Body of pancreas (tissue), 4 donors: ENCODE results near the gene RAPGEF4. TPM values are rescaled to one million over a fixed set of nuclear protein-coding genes. Genes with fewer than 3 reads are reported as not detected.

Source experiments
- ATAC-seq: fragments of 150-250 bp; one replicate; pipeline ENCODE4 v1.9.1; 2016
- DNase-seq, 4 donors: peaks; one replicate each; pipeline ENCODE4 v3.0.0-alpha.2; 2019
- H3K27ac ChIP-seq, 4 donors: fragments of 200-600 bp; sonication (generic); 1 replicate in 3 of 4; 2 replicates in 1 of 4; pipeline versions ENCODE4 v1.5.1 to v1.6.1; 2016 to 2019; ENCODE audit warnings: mild to moderate bottlenecking in 1 of 4, mixed read lengths in 1 of 4, moderate library complexity in 1 of 4
- H3K27me3 ChIP-seq, 2 donors: fragments of 200-600 bp; sonication (generic); one replicate each; pipeline ENCODE4 v1.6.0; 2016; ENCODE audit warnings: mild to moderate bottlenecking in 1 of 2
- H3K36me3 ChIP-seq, 2 donors: fragments of 200-600 bp; sonication (generic); replicated peaks in 1 of 2; 2 replicates each; pipeline ENCODE4 v1.5.1; 2016; ENCODE audit warnings: low read depth in 2 of 2; ENCODE audit not compliant: insufficient read depth in 1 of 2
- H3K4me1 ChIP-seq: fragments of 200-600 bp; sonication (generic); one replicate; pipeline ENCODE4 v1.6.0; 2016
- H3K4me3 ChIP-seq, 2 donors: fragments of 200-600 bp; sonication (generic); 1 replicate in 1 of 2; 2 replicates in 1 of 2; pipeline ENCODE4 v1.5.1; 2016 to 2019
- H3K9me3 ChIP-seq, 3 donors: fragments of 200-600 bp; sonication (generic); 1 replicate in 2 of 3; 2 replicates in 1 of 3; pipeline ENCODE4 v1.5.1; 2016
- CTCF ChIP-seq, 7 experiments: fragments of 450-650 bp in 4 of 7; fragments of 200-600 bp in 3 of 7; sonication (generic) in 3 of 7; IDR thresholded peaks; one replicate each; pipeline ENCODE4 v1.5.1; 2016 to 2019; ENCODE audit warnings: antibody characterized with exemption in 7 of 7
- POLR2A ChIP-seq, 3 donors: fragments of 450-650 bp; IDR thresholded peaks; one replicate each; pipeline ENCODE4 v1.6.1; 2016; ENCODE audit warnings: antibody characterized with exemption in 3 of 3, mild to moderate bottlenecking in 2 of 3
- WGBS, 2 donors: methylation state at CpG; one replicate each; pipeline ENCODE4 v1.1.5; 2017; 5-methylcytosine and 5-hydroxymethylcytosine counted together
- intact Hi-C: fragments of 100-400 bp; cut with DNase I; formaldehyde crosslinking; loops from one replicate; pipeline ENCODE4 v1.15.1; 2023
- total RNA-seq, 2 donors: library from RNA; depleted of rRNA; stranded (reverse); fragments of >200 nt; gene quantifications; one replicate each; pipeline ENCODE4 v1.1.0, GENCODE V29; 2016

The RAPGEF4 gene
- total RNA-seq, 2 donors from 2014 or later, result 4.7 to 22.4 TPM

- no peak for TF ChIP-seq POLR2A (IDR thresholded peaks at IDR 0.05)
- no peak for TF ChIP-seq CTCF (IDR thresholded peaks at IDR 0.05)
- peaks cover 42% of the 10 kb centered on the region for H3K4me1 ChIP-seq
- no peak overlapping the region for H3K4me3 ChIP-seq
- H3K27me3 ChIP-seq, result no peaks in the 10 kb centered on the region
- H3K9me3 ChIP-seq, result no peaks in the 10 kb centered on the region
- ATAC-seq (no peak), DNase-seq (no peak)
- no peak overlapping the region for H3K27ac ChIP-seq
- 90 to 94% methylated on average over 2 of the region's 2 CpGs for WGBS, 2 donors
- no peaks in the 10 kb centered on the region for H3K36me3 ChIP-seq
- intact Hi-C loops, result no loop called here
Observed at GRCh38 chr2:172925600-172925999, 190.0 kb downstream of the RAPGEF4 start.

GRCh38 chr2:172926785-172927640 lies 191.4 kb downstream of the RAPGEF4 start:
- no peaks in the 10 kb centered on the region for H3K36me3 ChIP-seq
- H3K27ac ChIP-seq, result peak overlapping the region in 3 of 4 donors; percentile 74 to 88 (median 80)
- ATAC-seq, result peak; percentile 41
- DNase-seq, result peak; percentile 33 to 58 (median 42)
- no peaks in the 10 kb centered on the region for H3K9me3 ChIP-seq
- TF ChIP-seq CTCF (IDR thresholded peaks at IDR 0.05) (no peak), POLR2A (IDR thresholded peaks at IDR 0.05) (no peak)
- H3K4me1 ChIP-seq, result peaks cover 39% of the 10 kb centered on the region
- intact Hi-C loops, result no loop called here
- H3K4me3 ChIP-seq, result no peak overlapping the region
- H3K27me3 ChIP-seq, result no peaks in the 10 kb centered on the region
- WGBS, 2 donors, result 78 to 81% methylated on average over 7 of the region's 7 CpGs

GRCh38 chr2:172927641-172928357 lies 192.2 kb downstream of the RAPGEF4 start:
- DNase-seq, result peak; percentile 73 to 88 (median 74)
- no peaks in the 10 kb centered on the region for H3K9me3 ChIP-seq
- WGBS, 2 donors, result 10 to 20% methylated on average over 8 of the region's 8 CpGs
- peaks cover 38% of the 10 kb centered on the region for H3K4me1 ChIP-seq
- peak overlapping the region; percentile 53 to 88 (median 77) for H3K27ac ChIP-seq
- intact Hi-C loops, result no loop called here
- H3K4me3 ChIP-seq, result no peak overlapping the region
- peak; percentile 94 for ATAC-seq
- no peaks in the 10 kb centered on the region for H3K36me3 ChIP-seq
- no peak for TF ChIP-seq CTCF (IDR thresholded peaks at IDR 0.05)
- peak in 2 of 3 donors; percentile 80 to 88 for TF ChIP-seq POLR2A (IDR thresholded peaks at IDR 0.05)
- no peaks in the 10 kb centered on the region for H3K27me3 ChIP-seq

- Histone ChIP-seq H3K4me3 (no peak overlapping the region), H3K27me3 (no peaks in the 10 kb centered on the region), H3K4me1 (peaks cover 38% of the 10 kb centered on the region), H3K9me3 (no peaks in the 10 kb centered on the region), H3K36me3 (no peaks in the 10 kb centered on the region), H3K27ac (peak overlapping the region; percentile 53 to 88 (median 77))
- DNase-seq (peak; percentile 22 to 46 (median 26)), ATAC-seq (peak; percentile 56)
- 34 to 47% methylated on average over 2 of the region's 2 CpGs for WGBS, 2 donors
- intact Hi-C loops, result no loop called here
- no peak for TF ChIP-seq POLR2A (IDR thresholded peaks at IDR 0.05)
- TF ChIP-seq CTCF (IDR thresholded peaks at IDR 0.05), result no peak
Observed at GRCh38 chr2:172928756-172929155, 193.1 kb downstream of the RAPGEF4 start.
